ENCODE measurements around the gene DDX31. TPM values are rescaled to one million over a fixed set of nuclear protein-coding genes. Genes with fewer than 3 reads are reported as not detected.
"Not testable (repeated sequence)": the region's sequence is repeated elsewhere in the genome, so short reads cannot be mapped to it uniquely, and the experiment has no call there.

Gene DDX31
- total RNA-seq (2021) (19.2 and 21.5 TPM in 2 replicates), Bru-seq, nascent RNA (percentile 83 among the genes with signal in this experiment), BruChase-seq, experiment 1, labeled RNA remaining after a 2-hour chase (percentile 81 among the genes with signal in this experiment), BruChase-seq, experiment 2, labeled RNA remaining after a 6-hour chase (percentile 67 among the genes with signal in this experiment)
- long read RNA-seq, full-length matches to known transcripts: 12 of 19 reads
- long read RNA-seq, partial matches to known transcripts: 0 of 19 reads
- long read RNA-seq, other reads (novel, unspliced or antisense): 7 of 19 reads

- Histone ChIP-seq H3K4me3 (peak within 1 kb of the TSS; percentile 85), H3K36me3 (ENCODE audit: low read depth) (no peaks in the 10 kb centered on the region), H3K9me3 (ENCODE audit: insufficient read depth, low read depth) (no peaks in the 10 kb centered on the region), H3K27ac (peak within 1 kb of the TSS; percentile 90), H3K79me2 (ENCODE audit: low read depth) (peaks cover 92% of the 10 kb centered on the region), H3K4me2 (peak within 1 kb of the TSS; percentile 90), H3K9me2 (ENCODE audit: insufficient read depth) (no peaks in the 10 kb centered on the region), H2AFZ (peak within 1 kb of the TSS; percentile 96), H4K20me1 (ENCODE audit: insufficient read depth) (peaks cover 29% of the 10 kb centered on the region), H3K4me1 (replicated peaks; ENCODE audit: insufficient read depth) (peaks cover 25% of the 10 kb centered on the region), H3K27me3 (ENCODE audit: insufficient read depth, low read depth) (no peaks in the 10 kb centered on the region), H3F3A (ENCODE audit: insufficient read depth, low read depth) (peaks cover 12% of the 10 kb centered on the region)
- BruUV-seq (replicated peaks): no TSS peak
- peak; percentile 63 to 86 for DNase-seq
- ChIA-PET POLR2A (ENCODE audit: unreplicated experiment) (interaction anchor here (0.6 to 1.2 kb wide), 6 partner anchors 129 to 444 kb away, joined by 3 to 10 read pairs (median 4); partner anchors contain the start of genes GTF3C5 and SETX), CTCF (interaction anchor here (0.6 to 2.3 kb wide), 5 partner anchors 98 to 300 kb away, joined by 3 to 9 read pairs (median 4); no protein-coding TSS in a partner anchor)
- intact Hi-C loops (cut with micrococcal nuclease; ENCODE audit: unreplicated experiment): loop anchor here (10.0 kb wide), 1 partner anchor 235 kb away; no protein-coding TSS in a partner anchor
- TF ChIP-seq EZH2 (IDR thresholded peaks at IDR 0.05; ENCODE audit: low read depth): no peak
- TF ChIP-seq CTCF (conservative IDR thresholded peaks at IDR 0.05): no peak; the same call in 1 of the 2 replicates
Observed at GRCh38 chr9:132669698-132670456, at the start of gene DDX31. TSS of gene DDX31 (minus strand) at chr9:132669983. CDS start at chr9:132669934, 49 bp downstream.

- H3K27ac ChIP-seq; H3K4me2 ChIP-seq; H2AFZ ChIP-seq; H3K36me3 ChIP-seq (ENCODE audit: low read depth); intact Hi-C loops (cut with micrococcal nuclease; ENCODE audit: unreplicated experiment); DNase-seq; H3K4me3 ChIP-seq; H3F3A ChIP-seq (ENCODE audit: insufficient read depth, low read depth); H4K20me1 ChIP-seq (ENCODE audit: insufficient read depth); H3K79me2 ChIP-seq (ENCODE audit: low read depth); H3K9me2 ChIP-seq (ENCODE audit: insufficient read depth); CTCF ChIA-PET; H3K9me3 ChIP-seq (ENCODE audit: insufficient read depth, low read depth); BruUV-seq (replicated peaks); H3K4me1 ChIP-seq (replicated peaks; ENCODE audit: insufficient read depth); POLR2A ChIA-PET (ENCODE audit: unreplicated experiment): not testable (repeated sequence)
- peaks cover 65% of the 10 kb centered on the region for H3K27me3 ChIP-seq (ENCODE audit: insufficient read depth, low read depth)
Observed at GRCh38 chr9:132718381-132718928, 48.7 kb upstream of the DDX31 start.

GRCh38 chr9:132717326-132717945 lies 47.7 kb upstream of the DDX31 start:
- POLR2A ChIA-PET (ENCODE audit: unreplicated experiment): no interaction called here
- Histone ChIP-seq H3K4me3 (no peak overlapping the region), H3K9me2 (ENCODE audit: insufficient read depth) (no peaks in the 10 kb centered on the region), H3K4me2 (no peak overlapping the region), H3K9me3 (ENCODE audit: insufficient read depth, low read depth) (no peaks in the 10 kb centered on the region), H3F3A (ENCODE audit: insufficient read depth, low read depth) (no peaks in the 10 kb centered on the region), H3K4me1 (replicated peaks; ENCODE audit: insufficient read depth) (no peaks in the 10 kb centered on the region), H3K36me3 (ENCODE audit: low read depth) (no peaks in the 10 kb centered on the region), H3K27ac (no peak overlapping the region), H3K79me2 (ENCODE audit: low read depth) (no peaks in the 10 kb centered on the region), H4K20me1 (ENCODE audit: insufficient read depth) (no peaks in the 10 kb centered on the region), H2AFZ (no peak overlapping the region), H3K27me3 (ENCODE audit: insufficient read depth, low read depth) (peaks cover 55% of the 10 kb centered on the region)
- no peak for TF ChIP-seq EZH2 (IDR thresholded peaks at IDR 0.05; ENCODE audit: low read depth)
- TF ChIP-seq CTCF (conservative IDR thresholded peaks at IDR 0.05): no peak
- BruUV-seq (replicated peaks): no TSS peak
- no peak for DNase-seq
- intact Hi-C loops (cut with micrococcal nuclease; ENCODE audit: unreplicated experiment): no loop called here
- CTCF ChIA-PET: interaction anchor here (0.6 kb wide), 1 partner anchor 71 kb away, joined by 4 read pairs; no protein-coding TSS in a partner anchor

All from PC-9 (cell line).